Left ventricle myocardium inferior (tissue), 1 donor: ENCODE results near the gene NR1D1. TPM values are rescaled to one million over a fixed set of nuclear protein-coding genes. Genes with fewer than 3 reads are reported as not detected.

Experiments
- DNase-seq: peaks from one replicate; pipeline ENCODE4 v3.0.0-alpha.2; 2020
- H3K27ac ChIP-seq: fragments of 200-600 bp; replicated peaks from 2 replicates; pipeline ENCODE4 v1.8.0; 2021
- H3K27me3 ChIP-seq: fragments of 200-600 bp; 2 replicates; pipeline ENCODE4 v1.8.0; 2021; ENCODE audit warnings: low read depth
- H3K36me3 ChIP-seq: fragments of 200-600 bp; 2 replicates; pipeline ENCODE4 v1.8.0; 2021
- H3K4me1 ChIP-seq: fragments of 200-600 bp; 2 replicates; pipeline ENCODE4 v1.8.0; 2021
- H3K4me3 ChIP-seq: fragments of 200-600 bp; 2 replicates; pipeline ENCODE4 v1.8.0; 2021; ENCODE audit warnings: mild to moderate bottlenecking, moderate library complexity
- H3K9me3 ChIP-seq: fragments of 200-600 bp; replicated peaks from 2 replicates; pipeline ENCODE4 v1.8.0; 2021
- intact Hi-C: fragments of 100-400 bp; cut with micrococcal nuclease; formaldehyde crosslinking; loops from one replicate; pipeline ENCODE4 v1.11.0; 2022
- total RNA-seq: library from RNA; stranded (reverse); fragmentation: NEBNext Ultra II Directional; extraction: Animal tissue kit (Norgen Biotek cat#: 25700); gene quantifications from one replicate; pipeline ENCODE4 v1.2.1, GENCODE V29; 2021
- TF ChIP-seq, protein P1 (sequence below): fragments of 200-600 bp; IDR thresholded peaks from 2 replicates; pipeline ENCODE4 v1.8.0; 2021; ENCODE audit warnings: antibody characterized with exemption, mild to moderate bottlenecking, borderline replicate concordance
- donor health status: DM: no; HTN: yes; CAD: no; lungs with severe emphysema.

NR1D1 gene
- total RNA-seq, 1 donor from 2014 or later, result 19.1 TPM

DNA sequence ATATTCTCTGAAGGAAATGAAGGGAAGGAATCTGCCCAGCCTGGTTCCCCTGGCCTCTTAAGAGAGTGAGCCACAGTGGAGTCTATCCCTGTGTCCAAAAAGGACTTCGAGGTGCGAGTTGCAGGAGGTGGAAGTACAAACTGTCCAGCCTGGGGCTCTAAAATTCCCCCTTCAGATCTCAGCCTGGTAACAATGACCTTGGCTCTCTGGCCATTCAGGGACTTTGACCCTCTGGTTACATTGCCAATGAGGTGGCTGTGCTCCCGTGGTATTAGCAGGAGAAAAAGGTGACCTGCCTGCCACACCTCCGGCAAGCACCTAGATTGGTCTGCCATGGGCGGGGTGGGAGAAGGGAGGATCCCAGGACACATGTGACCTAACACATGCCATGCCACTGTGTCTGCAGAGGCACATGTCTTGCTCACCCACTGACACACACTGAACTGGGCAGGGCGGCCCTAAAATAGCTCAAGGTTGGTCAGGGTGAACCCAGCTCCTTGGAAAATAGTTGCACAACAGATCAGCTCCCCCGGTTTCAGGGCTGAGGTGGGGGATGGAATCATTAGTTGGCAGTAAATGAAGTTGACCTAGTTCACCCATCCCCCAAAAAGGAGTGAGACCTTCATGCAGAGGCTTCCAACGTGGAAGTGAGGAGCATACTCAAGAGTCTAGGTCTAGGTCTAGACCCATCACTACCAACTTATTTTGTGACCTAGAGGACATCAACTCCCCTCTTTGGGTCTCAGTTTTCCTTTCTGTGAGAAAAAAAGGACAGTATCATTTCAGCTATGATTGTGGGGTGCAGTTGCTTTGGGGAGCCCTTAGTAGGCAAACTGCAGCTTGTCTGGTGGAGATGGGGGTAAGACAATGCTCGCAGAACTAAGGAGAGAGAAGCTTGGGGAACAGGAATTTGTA is 2.2 kb downstream of the NR1D1 start:
- intact Hi-C loops, result no loop called here
- H3K4me1 ChIP-seq, result peaks cover 90% of the 10 kb centered on the region
- TF ChIP-seq, protein P1, sequence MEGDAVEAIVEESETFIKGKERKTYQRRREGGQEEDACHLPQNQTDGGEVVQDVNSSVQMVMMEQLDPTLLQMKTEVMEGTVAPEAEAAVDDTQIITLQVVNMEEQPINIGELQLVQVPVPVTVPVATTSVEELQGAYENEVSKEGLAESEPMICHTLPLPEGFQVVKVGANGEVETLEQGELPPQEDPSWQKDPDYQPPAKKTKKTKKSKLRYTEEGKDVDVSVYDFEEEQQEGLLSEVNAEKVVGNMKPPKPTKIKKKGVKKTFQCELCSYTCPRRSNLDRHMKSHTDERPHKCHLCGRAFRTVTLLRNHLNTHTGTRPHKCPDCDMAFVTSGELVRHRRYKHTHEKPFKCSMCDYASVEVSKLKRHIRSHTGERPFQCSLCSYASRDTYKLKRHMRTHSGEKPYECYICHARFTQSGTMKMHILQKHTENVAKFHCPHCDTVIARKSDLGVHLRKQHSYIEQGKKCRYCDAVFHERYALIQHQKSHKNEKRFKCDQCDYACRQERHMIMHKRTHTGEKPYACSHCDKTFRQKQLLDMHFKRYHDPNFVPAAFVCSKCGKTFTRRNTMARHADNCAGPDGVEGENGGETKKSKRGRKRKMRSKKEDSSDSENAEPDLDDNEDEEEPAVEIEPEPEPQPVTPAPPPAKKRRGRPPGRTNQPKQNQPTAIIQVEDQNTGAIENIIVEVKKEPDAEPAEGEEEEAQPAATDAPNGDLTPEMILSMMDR, result no peak
- no peaks in the 10 kb centered on the region for H3K9me3 ChIP-seq
- H3K4me3 ChIP-seq, result peak overlapping the region; percentile 98
- peak overlapping the region; percentile 100 for H3K27ac ChIP-seq
- no peaks in the 10 kb centered on the region for H3K27me3 ChIP-seq
- H3K36me3 ChIP-seq, result peaks cover 46% of the 10 kb centered on the region
- peak; percentile 72 for DNase-seq

DNA sequence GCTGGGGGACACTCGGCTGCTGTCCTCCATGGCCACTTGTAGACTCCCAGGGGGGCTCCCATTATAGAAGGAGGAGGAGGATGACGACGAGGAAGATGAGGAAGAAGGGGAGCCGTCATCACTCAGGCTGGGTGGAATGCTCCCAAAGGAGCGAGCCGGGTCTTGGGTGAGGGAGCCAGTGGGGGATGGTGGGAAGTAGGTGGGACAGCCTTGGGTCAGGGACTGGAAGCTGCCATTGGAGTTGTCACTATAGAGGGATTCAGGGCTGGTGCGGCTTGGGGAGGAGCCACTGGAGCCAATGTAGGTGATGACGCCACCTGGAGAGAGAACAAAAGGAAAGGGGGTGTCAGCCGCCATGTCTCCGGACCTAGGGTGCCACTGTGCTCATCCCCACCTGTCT is 3.3 kb downstream of the NR1D1 start:
- H3K27ac ChIP-seq, result peak overlapping the region; percentile 100
- H3K36me3 ChIP-seq, result peaks cover 56% of the 10 kb centered on the region
- intact Hi-C loops, result no loop called here
- peak overlapping the region; percentile 98 for H3K4me3 ChIP-seq
- DNase-seq, result no peak
- no peaks in the 10 kb centered on the region for H3K9me3 ChIP-seq
- H3K4me1 ChIP-seq, result peaks cover 90% of the 10 kb centered on the region
- no peaks in the 10 kb centered on the region for H3K27me3 ChIP-seq
- TF ChIP-seq, protein P1, result no peak

GRCh38 chr17:40095944-40096791 is 4.2 kb downstream of the NR1D1 start:
- H3K4me3 ChIP-seq, result peak overlapping the region; percentile 98
- DNase-seq, result no peak
- H3K4me1 ChIP-seq, result peaks cover 90% of the 10 kb centered on the region
- TF ChIP-seq, protein P1, result no peak
- intact Hi-C loops, result no loop called here
- peak overlapping the region; percentile 100 for H3K27ac ChIP-seq
- no peaks in the 10 kb centered on the region for H3K27me3 ChIP-seq
- H3K9me3 ChIP-seq, result no peaks in the 10 kb centered on the region
- H3K36me3 ChIP-seq, result peaks cover 56% of the 10 kb centered on the region

DNA sequence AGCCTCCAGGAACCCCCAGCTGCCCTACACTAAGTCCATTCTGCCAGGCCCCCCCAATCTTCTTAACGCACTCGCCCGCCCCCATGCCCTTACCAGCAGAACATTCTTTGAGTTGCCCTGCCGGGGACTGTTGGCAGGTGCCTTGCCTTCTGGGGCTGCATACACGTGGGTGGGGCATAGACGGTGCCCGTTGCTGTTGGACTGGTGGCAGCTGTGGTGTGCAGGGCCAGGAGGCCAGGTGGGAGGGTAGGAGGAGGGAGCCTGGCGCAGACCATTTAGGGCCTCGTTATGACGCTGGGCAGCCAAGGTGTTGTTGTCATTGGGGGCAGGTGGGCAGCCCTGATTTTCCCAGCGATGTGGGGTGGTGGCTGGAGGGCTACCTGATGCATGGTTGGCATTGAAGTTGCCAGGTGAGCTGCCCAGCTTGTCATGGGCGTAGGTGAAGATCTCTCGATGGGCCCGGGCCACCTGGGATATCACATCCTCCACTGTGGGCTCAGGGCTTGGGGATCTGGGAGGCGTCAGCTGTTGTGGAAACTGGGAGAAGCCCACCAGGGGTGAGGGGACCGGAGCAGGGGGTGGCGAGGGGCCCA is 4.9 kb downstream of the NR1D1 start:
- peak overlapping the region; percentile 100 for H3K27ac ChIP-seq
- peak overlapping the region; percentile 98 for H3K4me3 ChIP-seq
- H3K27me3 ChIP-seq, result no peaks in the 10 kb centered on the region
- H3K9me3 ChIP-seq, result no peaks in the 10 kb centered on the region
- intact Hi-C loops, result no loop called here
- peaks cover 56% of the 10 kb centered on the region for H3K36me3 ChIP-seq
- no peak for DNase-seq
- H3K4me1 ChIP-seq, result peaks cover 94% of the 10 kb centered on the region
- TF ChIP-seq, protein P1, result no peak

DNA sequence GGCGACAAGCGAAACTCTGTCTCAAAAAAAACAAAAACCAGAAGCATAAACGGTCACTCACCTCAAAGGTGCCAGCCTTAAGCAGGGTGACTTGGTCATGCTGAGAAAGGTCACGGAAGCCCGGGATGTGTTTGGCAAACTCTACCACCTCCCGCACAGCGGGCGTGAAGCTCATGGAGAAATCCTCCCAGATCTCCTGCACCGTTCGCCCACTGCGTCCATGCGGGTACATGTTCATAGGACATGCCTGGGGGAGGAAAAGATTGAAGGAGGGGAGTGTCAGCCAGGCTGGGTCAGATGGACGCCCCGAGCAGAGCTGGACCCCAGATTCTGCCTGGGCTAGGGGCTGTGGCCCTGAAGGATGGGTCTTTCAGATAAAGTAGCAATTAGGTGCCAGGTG is 5.5 kb downstream of the NR1D1 start:
- peaks cover 56% of the 10 kb centered on the region for H3K36me3 ChIP-seq
- DNase-seq, result no peak
- TF ChIP-seq, protein P1, result no peak
- H3K4me3 ChIP-seq, result peak overlapping the region; percentile 98
- peak overlapping the region; percentile 100 for H3K27ac ChIP-seq
- peaks cover 95% of the 10 kb centered on the region for H3K4me1 ChIP-seq
- no peaks in the 10 kb centered on the region for H3K9me3 ChIP-seq
- intact Hi-C loops, result no loop called here
- H3K27me3 ChIP-seq, result no peaks in the 10 kb centered on the region
